OCI-LY1 (cell line): ENCODE data around the gene PPP1R7.
A peak's percentile ranks its signal among the peaks of the same experiment; 100 is the strongest.

Experiments used
- H2AFZ ChIP-seq: fragments of 200-600 bp; sonication (generic), shearing (Covaris generic); 2 replicates; pipeline ENCODE4 v1.6.0; 2014; ENCODE audit warnings: antibody characterized with exemption, mild to moderate bottlenecking, low read length
- H3F3A ChIP-seq: fragments of 200-600 bp; sonication (generic), shearing (Covaris generic); 2 replicates; pipeline ENCODE4 v1.6.0; 2014; ENCODE audit warnings: mild to moderate bottlenecking, antibody characterized with exemption, low read length, moderate library complexity; ENCODE audit not compliant: insufficient read depth
- H3K27ac ChIP-seq: fragments of 200-600 bp; sonication (generic); 2 replicates; pipeline ENCODE4 v1.5.1; 2014; ENCODE audit warnings: low read length, mixed run types, mild to moderate bottlenecking, low read depth; ENCODE audit not compliant: poor library complexity, severe bottlenecking
- H3K27me3 ChIP-seq: fragments of 200-600 bp; sonication (generic); 2 replicates; pipeline ENCODE4 v1.6.0; 2014; ENCODE audit warnings: antibody characterized with exemption, mild to moderate bottlenecking, low read length, moderate library complexity; ENCODE audit not compliant: insufficient read depth
- H3K36me3 ChIP-seq: fragments of 200-600 bp; sonication (generic); 2 replicates; pipeline ENCODE4 v1.6.1; 2014; ENCODE audit warnings: mild to moderate bottlenecking, antibody characterized with exemption, low read length, moderate library complexity, mixed read lengths; ENCODE audit not compliant: insufficient read depth
- H3K4me1 ChIP-seq: fragments of 200-600 bp; sonication (generic); 2 replicates; pipeline ENCODE4 v1.5.1; 2014; ENCODE audit warnings: mild to moderate bottlenecking, low read length, moderate library complexity; ENCODE audit not compliant: insufficient read depth, severe bottlenecking
- H3K4me2 ChIP-seq: fragments of 200-600 bp; sonication (generic), shearing (Covaris generic); 2 replicates; pipeline ENCODE4 v1.6.1; 2014; ENCODE audit warnings: low read length
- H3K4me3 ChIP-seq: fragments of 200-600 bp; sonication (generic); 2 replicates; pipeline ENCODE4 v1.5.1; 2014; ENCODE audit warnings: low read length, low read depth, mild to moderate bottlenecking, mixed read lengths; ENCODE audit not compliant: poor library complexity, severe bottlenecking
- H3K79me2 ChIP-seq: fragments of 200-600 bp; shearing (Covaris generic); 2 replicates; pipeline ENCODE4 v1.6.1; 2016; ENCODE audit warnings: mixed run types, low read length, mixed read lengths; ENCODE audit not compliant: insufficient read depth
- H3K9ac ChIP-seq: fragments of 200-600 bp; sonication (generic), shearing (Covaris generic); 2 replicates; pipeline ENCODE4 v1.6.1; 2014; ENCODE audit warnings: mild to moderate bottlenecking, low read length, mixed read lengths
- H3K9me2 ChIP-seq: fragments of 200-600 bp; sonication (generic), shearing (Covaris generic); 2 replicates; pipeline ENCODE4 v1.6.1; 2014; ENCODE audit warnings: low read depth, mild to moderate bottlenecking, low read length, mixed read lengths
- H3K9me3 ChIP-seq: fragments of 200-600 bp; shearing (Covaris generic); 2 replicates; pipeline ENCODE4 v1.6.1; 2014; ENCODE audit warnings: low read length, mixed read lengths
- H4K20me1 ChIP-seq: fragments of 200-600 bp; sonication (generic), shearing (Covaris generic); 2 replicates; pipeline ENCODE4 v1.6.0; 2016; ENCODE audit warnings: mild to moderate bottlenecking, low read length; ENCODE audit not compliant: insufficient read depth
- EZH2 ChIP-seq: fragments of 200-600 bp; sonication (generic), shearing (Covaris generic); IDR thresholded peaks from 2 replicates; pipeline ENCODE4 v1.8.0; 2017; ENCODE audit warnings: borderline replicate concordance, mixed run types, mild to moderate bottlenecking, antibody characterized with exemption, low read length, moderate library complexity, mixed read lengths
- TF ChIP-seq, protein P1 (sequence below): fragments of 200-600 bp; sonication (generic), shearing (Covaris generic); IDR thresholded peaks from 2 replicates; pipeline ENCODE4 v1.5.1; 2017; ENCODE audit warnings: mild to moderate bottlenecking, antibody characterized with exemption, low read length, moderate library complexity, mixed read lengths

Gene PPP1R7

DNA sequence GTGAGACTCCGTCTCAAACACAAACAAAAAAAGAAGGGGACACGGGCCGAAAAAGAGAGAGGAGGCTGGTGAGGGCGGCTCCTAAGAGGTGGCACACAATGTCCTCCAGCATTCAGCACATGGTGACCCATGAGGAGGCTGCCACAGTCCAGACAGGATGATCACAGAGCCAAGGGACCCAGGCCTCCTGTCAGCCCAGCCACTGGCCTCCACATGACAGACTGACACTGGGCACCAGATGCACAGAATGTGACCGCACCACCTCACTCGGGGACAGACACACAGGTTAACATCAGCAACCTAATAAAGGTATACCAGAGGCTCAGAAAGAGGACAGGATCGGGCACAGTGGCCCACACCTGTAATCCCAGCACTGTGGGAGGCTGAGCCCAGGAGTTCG lies 22.0 kb upstream of the PPP1R7 start:
- H4K20me1 ChIP-seq, result no peaks in the 10 kb centered on the region
- H3K4me3 ChIP-seq, result no peak overlapping the region
- H2AFZ ChIP-seq, result no peak overlapping the region
- peaks cover 22% of the 10 kb centered on the region for H3K4me1 ChIP-seq
- no peaks in the 10 kb centered on the region for H3K9me2 ChIP-seq
- TF ChIP-seq, protein P1, sequence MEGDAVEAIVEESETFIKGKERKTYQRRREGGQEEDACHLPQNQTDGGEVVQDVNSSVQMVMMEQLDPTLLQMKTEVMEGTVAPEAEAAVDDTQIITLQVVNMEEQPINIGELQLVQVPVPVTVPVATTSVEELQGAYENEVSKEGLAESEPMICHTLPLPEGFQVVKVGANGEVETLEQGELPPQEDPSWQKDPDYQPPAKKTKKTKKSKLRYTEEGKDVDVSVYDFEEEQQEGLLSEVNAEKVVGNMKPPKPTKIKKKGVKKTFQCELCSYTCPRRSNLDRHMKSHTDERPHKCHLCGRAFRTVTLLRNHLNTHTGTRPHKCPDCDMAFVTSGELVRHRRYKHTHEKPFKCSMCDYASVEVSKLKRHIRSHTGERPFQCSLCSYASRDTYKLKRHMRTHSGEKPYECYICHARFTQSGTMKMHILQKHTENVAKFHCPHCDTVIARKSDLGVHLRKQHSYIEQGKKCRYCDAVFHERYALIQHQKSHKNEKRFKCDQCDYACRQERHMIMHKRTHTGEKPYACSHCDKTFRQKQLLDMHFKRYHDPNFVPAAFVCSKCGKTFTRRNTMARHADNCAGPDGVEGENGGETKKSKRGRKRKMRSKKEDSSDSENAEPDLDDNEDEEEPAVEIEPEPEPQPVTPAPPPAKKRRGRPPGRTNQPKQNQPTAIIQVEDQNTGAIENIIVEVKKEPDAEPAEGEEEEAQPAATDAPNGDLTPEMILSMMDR, result no peak
- no peak for TF ChIP-seq EZH2
- H3F3A ChIP-seq, result no peaks in the 10 kb centered on the region
- no peaks in the 10 kb centered on the region for H3K27me3 ChIP-seq
- H3K9me3 ChIP-seq, result no peaks in the 10 kb centered on the region
- H3K4me2 ChIP-seq, result no peak overlapping the region
- peaks cover 45% of the 10 kb centered on the region; the same call in 1 of the 2 replicates for H3K36me3 ChIP-seq
- H3K9ac ChIP-seq, result no peak overlapping the region; the same call in 1 of the 2 replicates
- peak overlapping the region; percentile 81 for H3K27ac ChIP-seq
- no peaks in the 10 kb centered on the region for H3K79me2 ChIP-seq

DNA sequence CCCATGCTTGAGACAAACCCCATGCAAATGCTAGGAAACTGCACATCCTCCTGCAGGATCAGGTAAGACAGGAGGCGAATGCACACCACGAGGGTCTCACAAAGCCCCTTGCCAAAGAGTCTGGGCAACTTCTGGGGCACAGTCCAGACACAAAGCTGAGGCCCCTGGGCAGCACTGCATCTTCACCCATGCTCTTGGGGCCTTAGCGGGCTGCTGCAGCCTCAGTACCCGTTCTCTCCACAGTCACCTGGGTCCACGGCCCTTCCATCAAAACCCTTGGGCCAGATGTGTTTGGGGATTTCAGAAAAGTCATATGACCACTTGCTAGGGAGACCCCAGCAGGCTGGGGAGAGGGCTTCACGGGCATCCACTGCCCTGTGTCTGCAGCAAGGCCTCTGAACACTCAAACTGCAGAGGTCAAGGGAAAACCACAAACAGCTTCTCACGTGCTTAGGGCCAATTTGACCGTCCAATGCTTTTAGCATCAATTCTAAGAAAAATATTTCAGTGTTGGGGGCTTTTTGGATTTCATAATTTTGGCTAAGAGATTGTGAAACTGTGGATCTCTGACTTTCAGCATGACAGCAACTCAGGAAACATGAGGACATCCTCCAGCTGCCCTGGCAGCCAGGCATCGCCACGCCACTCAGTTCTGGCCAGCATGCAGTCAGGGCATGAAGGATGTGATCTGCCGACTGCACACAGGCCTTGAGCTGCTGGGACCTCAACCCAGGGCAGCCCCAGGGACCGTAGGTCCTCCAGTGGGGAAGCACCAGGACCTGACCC lies 21.0 kb upstream of the PPP1R7 start:
- no peak overlapping the region for H3K4me3 ChIP-seq
- H4K20me1 ChIP-seq, result no peaks in the 10 kb centered on the region
- H3K27ac ChIP-seq, result peak overlapping the region; percentile 15
- peaks cover 22% of the 10 kb centered on the region for H3K4me1 ChIP-seq
- no peak overlapping the region for H2AFZ ChIP-seq
- peaks cover 43% of the 10 kb centered on the region; the same call in 1 of the 2 replicates for H3K36me3 ChIP-seq
- H3K27me3 ChIP-seq, result no peaks in the 10 kb centered on the region
- no peaks in the 10 kb centered on the region for H3K79me2 ChIP-seq
- no peaks in the 10 kb centered on the region for H3K9me3 ChIP-seq
- H3K9ac ChIP-seq, result no peak overlapping the region
- H3F3A ChIP-seq, result no peaks in the 10 kb centered on the region
- no peak for TF ChIP-seq EZH2
- TF ChIP-seq, protein P1, result no peak
- H3K4me2 ChIP-seq, result no peak overlapping the region
- H3K9me2 ChIP-seq, result no peaks in the 10 kb centered on the region

DNA sequence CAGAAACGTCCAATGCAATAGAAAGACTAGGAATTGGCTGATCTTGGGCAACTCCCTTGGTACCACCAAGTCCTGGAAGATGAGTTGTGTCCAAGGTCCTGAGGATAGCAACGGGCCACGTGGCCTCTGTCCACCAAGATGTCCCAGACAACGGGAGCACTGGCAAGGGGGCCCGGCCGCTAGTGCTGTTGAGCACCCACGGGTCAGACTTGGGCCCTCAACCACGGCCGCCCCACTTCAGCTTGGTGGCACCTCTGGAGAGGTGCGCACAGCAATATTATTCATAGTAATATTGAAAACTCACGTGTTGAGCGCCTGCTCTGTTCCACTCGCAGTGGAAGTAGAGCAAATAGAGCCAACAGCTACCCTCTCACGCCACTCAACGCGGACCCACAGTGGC lies 20.0 kb upstream of the PPP1R7 start:
- Histone ChIP-seq H3K27ac (no peak overlapping the region), H3F3A (no peaks in the 10 kb centered on the region), H3K9me2 (no peaks in the 10 kb centered on the region), H3K79me2 (no peaks in the 10 kb centered on the region), H3K36me3 (peaks cover 49% of the 10 kb centered on the region; the same call in 1 of the 2 replicates), H3K4me2 (no peak overlapping the region), H4K20me1 (no peaks in the 10 kb centered on the region), H3K9ac (no peak overlapping the region), H3K4me1 (peaks cover 22% of the 10 kb centered on the region), H3K9me3 (no peaks in the 10 kb centered on the region), H2AFZ (no peak overlapping the region), H3K27me3 (no peaks in the 10 kb centered on the region), H3K4me3 (no peak overlapping the region)
- TF ChIP-seq, protein P1, result no peak
- no peak for TF ChIP-seq EZH2
